HEK293 (cell line): ENCODE measurements around the gene ZNF394.

Experiments
- BCL11B ChIP-seq: fragments of 450-650 bp; formaldehyde crosslinking; IDR thresholded peaks from 2 replicates; pipeline ENCODE4 v1.5.1; 2016; ENCODE audit warnings: low read depth, missing biosample characterization, missing genetic modification characterization
- GLI4 ChIP-seq: fragments of 450-650 bp; formaldehyde crosslinking; IDR thresholded peaks from 2 replicates; pipeline ENCODE4 v1.5.1; 2016; ENCODE audit warnings: missing biosample characterization, missing genetic modification characterization
- OSR2 ChIP-seq: fragments of 450-650 bp; formaldehyde crosslinking; IDR thresholded peaks from 2 replicates; pipeline ENCODE4 v1.5.1; 2016; ENCODE audit warnings: missing biosample characterization, missing genetic modification characterization
- REPIN1 ChIP-seq: fragments of 450-650 bp; formaldehyde crosslinking; IDR thresholded peaks from 2 replicates; pipeline ENCODE4 v1.5.1; 2017; ENCODE audit warnings: missing biosample characterization, missing genetic modification characterization, low read depth
- SETDB1 ChIP-seq: IDR thresholded peaks from one replicate; pipeline ENCODE4 v1.6.1; 2017; ENCODE audit warnings: mild to moderate bottlenecking, low read length, moderate library complexity, mixed read lengths; ENCODE audit not compliant: insufficient read length
- SP2 ChIP-seq: fragments of 450-650 bp; formaldehyde crosslinking; IDR thresholded peaks from 2 replicates; pipeline ENCODE4 v1.5.1; 2016; ENCODE audit warnings: missing biosample characterization, missing genetic modification characterization
- SP7 ChIP-seq: fragments of 450-650 bp; formaldehyde crosslinking; IDR thresholded peaks from 2 replicates; pipeline ENCODE4 v1.5.1; 2016; ENCODE audit warnings: missing biosample characterization, missing genetic modification characterization
- ZNF211 ChIP-seq: fragments of 450-650 bp; formaldehyde crosslinking; IDR thresholded peaks from 2 replicates; pipeline ENCODE4 v1.5.1; 2016; ENCODE audit warnings: low read depth, missing biosample characterization, missing genetic modification characterization
- ZNF221 ChIP-seq: fragments of 450-650 bp; formaldehyde crosslinking; IDR thresholded peaks from 2 replicates; pipeline ENCODE4 v1.5.1; 2017; ENCODE audit warnings: missing biosample characterization, missing genetic modification characterization, borderline replicate concordance
- ZNF223 ChIP-seq: fragments of 450-650 bp; formaldehyde crosslinking; IDR thresholded peaks from 2 replicates; pipeline ENCODE4 v1.5.1; 2016; ENCODE audit warnings: missing biosample characterization, missing genetic modification characterization
- ZNF292 ChIP-seq: fragments of 450-650 bp; formaldehyde crosslinking; IDR thresholded peaks from 2 replicates; pipeline ENCODE4 v1.5.1; 2016; ENCODE audit warnings: low read depth, missing biosample characterization, missing genetic modification characterization, borderline replicate concordance
- ZNF324 ChIP-seq: fragments of 450-650 bp; formaldehyde crosslinking; IDR thresholded peaks from 2 replicates; pipeline ENCODE4 v1.5.1; 2016; ENCODE audit warnings: missing biosample characterization, missing genetic modification characterization
- ZNF335 ChIP-seq: fragments of 450-650 bp; formaldehyde crosslinking; conservative IDR thresholded peaks from 2 replicates; pipeline ENCODE4 v1.5.1; 2016; ENCODE audit warnings: missing biosample characterization, missing genetic modification characterization
- ZNF394 ChIP-seq: fragments of 450-650 bp; formaldehyde crosslinking; IDR thresholded peaks from 2 replicates; pipeline ENCODE4 v1.5.1; 2016; ENCODE audit warnings: missing biosample characterization, missing genetic modification characterization, mild to moderate bottlenecking, moderate library complexity, borderline replicate concordance
- ZNF426 ChIP-seq: fragments of 450-650 bp; formaldehyde crosslinking; IDR thresholded peaks from 2 replicates; pipeline ENCODE4 v1.5.1; 2017; ENCODE audit warnings: missing biosample characterization, missing genetic modification characterization, mild to moderate bottlenecking, inconsistent platforms, moderate library complexity
- ZNF529 ChIP-seq: fragments of 450-650 bp; formaldehyde crosslinking; IDR thresholded peaks from 2 replicates; pipeline ENCODE4 v1.5.1; 2017; ENCODE audit warnings: missing genetic modification characterization, missing biosample characterization; ENCODE audit not compliant: insufficient replicate concordance
- ZNF544 ChIP-seq: fragments of 450-650 bp; formaldehyde crosslinking; IDR thresholded peaks from 2 replicates; pipeline ENCODE4 v1.5.0; 2017; ENCODE audit warnings: missing biosample characterization, missing genetic modification characterization
- ZNF629 ChIP-seq: fragments of 450-650 bp; formaldehyde crosslinking; IDR thresholded peaks from 2 replicates; pipeline ENCODE4 v1.5.1; 2017; ENCODE audit warnings: missing biosample characterization, missing genetic modification characterization
- ZNF658 ChIP-seq: fragments of 450-650 bp; formaldehyde crosslinking; IDR thresholded peaks from 2 replicates; pipeline ENCODE4; 2016; ENCODE audit warnings: missing biosample characterization, missing genetic modification characterization
- ZNF670 ChIP-seq: fragments of 450-650 bp; formaldehyde crosslinking; IDR thresholded peaks from 2 replicates; pipeline ENCODE4 v1.5.1; 2016; ENCODE audit warnings: missing biosample characterization, missing genetic modification characterization, low read depth
- ZNF701 ChIP-seq: fragments of 450-650 bp; formaldehyde crosslinking; IDR thresholded peaks from 2 replicates; pipeline ENCODE4 v1.5.1; 2016; ENCODE audit warnings: missing biosample characterization, missing genetic modification characterization
- ZNF76 ChIP-seq: fragments of 450-650 bp; formaldehyde crosslinking; IDR thresholded peaks from 2 replicates; pipeline ENCODE4; 2016; ENCODE audit warnings: low read depth, missing biosample characterization, missing genetic modification characterization, borderline replicate concordance
- ZNF785 ChIP-seq: fragments of 450-650 bp; formaldehyde crosslinking; IDR thresholded peaks from 2 replicates; pipeline ENCODE4 v1.5.1; 2016; ENCODE audit warnings: missing biosample characterization, missing genetic modification characterization
- TF ChIP-seq, protein P1 (sequence below): fragments of 450-650 bp; formaldehyde crosslinking; IDR thresholded peaks from 2 replicates; pipeline ENCODE4 v1.5.1; 2016; ENCODE audit warnings: missing biosample characterization, missing genetic modification characterization, borderline replicate concordance
- TF ChIP-seq, protein P2 (sequence below): fragments of 450-650 bp; formaldehyde crosslinking; IDR thresholded peaks from 2 replicates; pipeline ENCODE4 v1.5.1; 2016; ENCODE audit warnings: missing biosample characterization, missing genetic modification characterization
- TF ChIP-seq, protein P3 (sequence below): fragments of 450-650 bp; formaldehyde crosslinking; IDR thresholded peaks from 2 replicates; pipeline ENCODE4 v1.5.1; 2016; ENCODE audit warnings: missing biosample characterization, missing genetic modification characterization, borderline replicate concordance
- TF ChIP-seq, protein P4 (sequence below): fragments of 450-650 bp; formaldehyde crosslinking; IDR thresholded peaks from 2 replicates; pipeline ENCODE4 v1.5.1; 2016; ENCODE audit warnings: missing biosample characterization, missing genetic modification characterization

ZNF394 gene

DNA sequence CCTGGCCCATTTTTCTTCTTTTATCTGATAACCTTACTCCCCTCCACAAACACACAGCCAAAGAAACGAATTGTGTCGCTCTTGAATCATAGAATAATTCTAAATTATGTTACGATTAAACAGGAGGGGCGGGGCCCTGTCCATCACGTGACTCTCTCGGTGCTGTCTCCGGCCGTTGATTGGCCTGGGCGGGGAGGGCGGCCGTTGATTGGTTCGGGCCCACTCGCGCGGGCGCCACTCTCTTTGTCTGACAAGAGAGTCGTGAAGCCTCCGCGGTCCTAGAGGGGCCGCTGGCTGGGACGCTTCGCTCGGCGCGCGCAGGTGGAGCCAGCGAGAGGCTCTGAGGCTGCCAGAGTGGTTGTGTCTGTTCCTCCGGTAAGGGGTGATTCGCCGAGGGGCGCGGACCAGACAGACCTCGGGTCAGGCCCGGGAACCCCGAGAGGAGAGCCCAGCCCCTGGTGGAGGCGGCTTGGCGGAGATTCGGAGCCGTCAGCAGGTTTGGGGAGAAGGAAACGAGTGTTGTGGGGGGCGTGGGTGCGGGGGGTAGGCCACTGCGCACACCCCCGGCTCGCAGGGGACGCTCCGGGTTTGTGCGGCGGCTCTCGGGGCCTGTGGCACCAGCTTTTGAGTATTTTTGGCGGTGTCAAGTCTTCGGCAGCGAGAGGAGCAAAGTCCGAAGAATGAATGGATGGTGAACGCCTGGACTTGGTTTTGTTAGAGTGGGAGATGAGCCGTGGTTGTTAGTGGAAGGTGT, 27.3 kb downstream of the ZNF394 start, which contains the start of gene ZNF789 (continued):
- TF ChIP-seq, protein P1, sequence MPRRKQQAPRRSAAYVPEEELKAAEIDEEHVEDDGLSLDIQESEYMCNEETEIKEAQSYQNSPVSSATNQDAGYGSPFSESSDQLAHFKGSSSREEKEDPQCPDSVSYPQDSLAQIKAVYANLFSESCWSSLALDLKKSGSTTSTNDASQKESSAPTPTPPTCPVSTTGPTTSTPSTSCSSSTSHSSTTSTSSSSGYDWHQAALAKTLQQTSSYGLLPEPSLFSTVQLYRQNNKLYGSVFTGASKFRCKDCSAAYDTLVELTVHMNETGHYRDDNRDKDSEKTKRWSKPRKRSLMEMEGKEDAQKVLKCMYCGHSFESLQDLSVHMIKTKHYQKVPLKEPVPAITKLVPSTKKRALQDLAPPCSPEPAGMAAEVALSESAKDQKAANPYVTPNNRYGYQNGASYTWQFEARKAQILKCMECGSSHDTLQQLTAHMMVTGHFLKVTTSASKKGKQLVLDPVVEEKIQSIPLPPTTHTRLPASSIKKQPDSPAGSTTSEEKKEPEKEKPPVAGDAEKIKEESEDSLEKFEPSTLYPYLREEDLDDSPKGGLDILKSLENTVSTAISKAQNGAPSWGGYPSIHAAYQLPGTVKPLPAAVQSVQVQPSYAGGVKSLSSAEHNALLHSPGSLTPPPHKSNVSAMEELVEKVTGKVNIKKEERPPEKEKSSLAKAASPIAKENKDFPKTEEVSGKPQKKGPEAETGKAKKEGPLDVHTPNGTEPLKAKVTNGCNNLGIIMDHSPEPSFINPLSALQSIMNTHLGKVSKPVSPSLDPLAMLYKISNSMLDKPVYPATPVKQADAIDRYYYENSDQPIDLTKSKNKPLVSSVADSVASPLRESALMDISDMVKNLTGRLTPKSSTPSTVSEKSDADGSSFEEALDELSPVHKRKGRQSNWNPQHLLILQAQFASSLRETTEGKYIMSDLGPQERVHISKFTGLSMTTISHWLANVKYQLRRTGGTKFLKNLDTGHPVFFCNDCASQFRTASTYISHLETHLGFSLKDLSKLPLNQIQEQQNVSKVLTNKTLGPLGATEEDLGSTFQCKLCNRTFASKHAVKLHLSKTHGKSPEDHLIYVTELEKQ (tag by site-specific recombination), result 0 out of 2 replicates have a peak, but pooled peaks have one; percentile 26
- TF ChIP-seq ZNF701 (tag by site-specific recombination), result no peak
- no peak for TF ChIP-seq ZNF426
- TF ChIP-seq ZNF292, result no peak
- TF ChIP-seq ZNF335 (tag by site-specific recombination), result peak; percentile 29
- no peak for TF ChIP-seq ZNF211 (tag by site-specific recombination)
- peak; percentile 86 for TF ChIP-seq SP2 (tag by site-specific recombination)
- TF ChIP-seq SETDB1, result no peak
- TF ChIP-seq ZNF544 (tag by site-specific recombination), result no peak
- no peak for TF ChIP-seq OSR2 (tag by site-specific recombination)
- peak; percentile 65 for TF ChIP-seq ZNF629
- no peak for TF ChIP-seq ZNF221 (tag by site-specific recombination)
- TF ChIP-seq, protein P2, sequence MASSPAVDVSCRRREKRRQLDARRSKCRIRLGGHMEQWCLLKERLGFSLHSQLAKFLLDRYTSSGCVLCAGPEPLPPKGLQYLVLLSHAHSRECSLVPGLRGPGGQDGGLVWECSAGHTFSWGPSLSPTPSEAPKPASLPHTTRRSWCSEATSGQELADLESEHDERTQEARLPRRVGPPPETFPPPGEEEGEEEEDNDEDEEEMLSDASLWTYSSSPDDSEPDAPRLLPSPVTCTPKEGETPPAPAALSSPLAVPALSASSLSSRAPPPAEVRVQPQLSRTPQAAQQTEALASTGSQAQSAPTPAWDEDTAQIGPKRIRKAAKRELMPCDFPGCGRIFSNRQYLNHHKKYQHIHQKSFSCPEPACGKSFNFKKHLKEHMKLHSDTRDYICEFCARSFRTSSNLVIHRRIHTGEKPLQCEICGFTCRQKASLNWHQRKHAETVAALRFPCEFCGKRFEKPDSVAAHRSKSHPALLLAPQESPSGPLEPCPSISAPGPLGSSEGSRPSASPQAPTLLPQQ (tag by site-specific recombination), result no peak
- TF ChIP-seq GLI4, result no peak
- no peak for TF ChIP-seq ZNF223 (tag by site-specific recombination)
- 0 out of 2 replicates have a peak, but pooled peaks have one; percentile 49 for TF ChIP-seq ZNF76 (tag by site-specific recombination)
- TF ChIP-seq SP7, result peak; percentile 72
- TF ChIP-seq, protein P3, sequence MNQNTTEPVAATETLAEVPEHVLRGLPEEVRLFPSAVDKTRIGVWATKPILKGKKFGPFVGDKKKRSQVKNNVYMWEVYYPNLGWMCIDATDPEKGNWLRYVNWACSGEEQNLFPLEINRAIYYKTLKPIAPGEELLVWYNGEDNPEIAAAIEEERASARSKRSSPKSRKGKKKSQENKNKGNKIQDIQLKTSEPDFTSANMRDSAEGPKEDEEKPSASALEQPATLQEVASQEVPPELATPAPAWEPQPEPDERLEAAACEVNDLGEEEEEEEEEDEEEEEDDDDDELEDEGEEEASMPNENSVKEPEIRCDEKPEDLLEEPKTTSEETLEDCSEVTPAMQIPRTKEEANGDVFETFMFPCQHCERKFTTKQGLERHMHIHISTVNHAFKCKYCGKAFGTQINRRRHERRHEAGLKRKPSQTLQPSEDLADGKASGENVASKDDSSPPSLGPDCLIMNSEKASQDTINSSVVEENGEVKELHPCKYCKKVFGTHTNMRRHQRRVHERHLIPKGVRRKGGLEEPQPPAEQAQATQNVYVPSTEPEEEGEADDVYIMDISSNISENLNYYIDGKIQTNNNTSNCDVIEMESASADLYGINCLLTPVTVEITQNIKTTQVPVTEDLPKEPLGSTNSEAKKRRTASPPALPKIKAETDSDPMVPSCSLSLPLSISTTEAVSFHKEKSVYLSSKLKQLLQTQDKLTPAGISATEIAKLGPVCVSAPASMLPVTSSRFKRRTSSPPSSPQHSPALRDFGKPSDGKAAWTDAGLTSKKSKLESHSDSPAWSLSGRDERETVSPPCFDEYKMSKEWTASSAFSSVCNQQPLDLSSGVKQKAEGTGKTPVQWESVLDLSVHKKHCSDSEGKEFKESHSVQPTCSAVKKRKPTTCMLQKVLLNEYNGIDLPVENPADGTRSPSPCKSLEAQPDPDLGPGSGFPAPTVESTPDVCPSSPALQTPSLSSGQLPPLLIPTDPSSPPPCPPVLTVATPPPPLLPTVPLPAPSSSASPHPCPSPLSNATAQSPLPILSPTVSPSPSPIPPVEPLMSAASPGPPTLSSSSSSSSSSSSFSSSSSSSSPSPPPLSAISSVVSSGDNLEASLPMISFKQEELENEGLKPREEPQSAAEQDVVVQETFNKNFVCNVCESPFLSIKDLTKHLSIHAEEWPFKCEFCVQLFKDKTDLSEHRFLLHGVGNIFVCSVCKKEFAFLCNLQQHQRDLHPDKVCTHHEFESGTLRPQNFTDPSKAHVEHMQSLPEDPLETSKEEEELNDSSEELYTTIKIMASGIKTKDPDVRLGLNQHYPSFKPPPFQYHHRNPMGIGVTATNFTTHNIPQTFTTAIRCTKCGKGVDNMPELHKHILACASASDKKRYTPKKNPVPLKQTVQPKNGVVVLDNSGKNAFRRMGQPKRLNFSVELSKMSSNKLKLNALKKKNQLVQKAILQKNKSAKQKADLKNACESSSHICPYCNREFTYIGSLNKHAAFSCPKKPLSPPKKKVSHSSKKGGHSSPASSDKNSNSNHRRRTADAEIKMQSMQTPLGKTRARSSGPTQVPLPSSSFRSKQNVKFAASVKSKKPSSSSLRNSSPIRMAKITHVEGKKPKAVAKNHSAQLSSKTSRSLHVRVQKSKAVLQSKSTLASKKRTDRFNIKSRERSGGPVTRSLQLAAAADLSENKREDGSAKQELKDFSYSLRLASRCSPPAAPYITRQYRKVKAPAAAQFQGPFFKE (tag by site-specific recombination), result no peak
- no peak for TF ChIP-seq ZNF658
- TF ChIP-seq ZNF394, result 0 out of 2 replicates have a peak, but pooled peaks have one; percentile 24
- TF ChIP-seq, protein P4, sequence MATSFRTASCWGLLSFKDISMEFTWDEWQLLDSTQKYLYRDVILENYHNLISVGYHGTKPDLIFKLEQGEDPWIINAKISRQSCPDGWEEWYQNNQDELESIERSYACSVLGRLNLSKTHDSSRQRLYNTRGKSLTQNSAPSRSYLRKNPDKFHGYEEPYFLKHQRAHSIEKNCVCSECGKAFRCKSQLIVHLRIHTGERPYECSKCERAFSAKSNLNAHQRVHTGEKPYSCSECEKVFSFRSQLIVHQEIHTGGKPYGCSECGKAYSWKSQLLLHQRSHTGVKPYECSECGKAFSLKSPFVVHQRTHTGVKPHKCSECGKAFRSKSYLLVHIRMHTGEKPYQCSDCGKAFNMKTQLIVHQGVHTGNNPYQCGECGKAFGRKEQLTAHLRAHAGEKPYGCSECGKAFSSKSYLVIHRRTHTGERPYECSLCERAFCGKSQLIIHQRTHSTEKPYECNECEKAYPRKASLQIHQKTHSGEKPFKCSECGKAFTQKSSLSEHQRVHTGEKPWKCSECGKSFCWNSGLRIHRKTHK, result no peak
- no peak for TF ChIP-seq ZNF529 (tag by site-specific recombination)
- peak; percentile 70; the same call in 1 of the 2 replicates for TF ChIP-seq ZNF324 (tag by site-specific recombination)
- TF ChIP-seq ZNF785 (tag by site-specific recombination), result no peak
- TF ChIP-seq ZNF670 (tag by site-specific recombination), result no peak
- 0 out of 2 replicates have a peak, but pooled peaks have one; percentile 65 for TF ChIP-seq REPIN1 (tag by site-specific recombination)
- no peak for TF ChIP-seq BCL11B (tag by site-specific recombination)
